ENCODE data around the gene TAMALIN.

DNA sequence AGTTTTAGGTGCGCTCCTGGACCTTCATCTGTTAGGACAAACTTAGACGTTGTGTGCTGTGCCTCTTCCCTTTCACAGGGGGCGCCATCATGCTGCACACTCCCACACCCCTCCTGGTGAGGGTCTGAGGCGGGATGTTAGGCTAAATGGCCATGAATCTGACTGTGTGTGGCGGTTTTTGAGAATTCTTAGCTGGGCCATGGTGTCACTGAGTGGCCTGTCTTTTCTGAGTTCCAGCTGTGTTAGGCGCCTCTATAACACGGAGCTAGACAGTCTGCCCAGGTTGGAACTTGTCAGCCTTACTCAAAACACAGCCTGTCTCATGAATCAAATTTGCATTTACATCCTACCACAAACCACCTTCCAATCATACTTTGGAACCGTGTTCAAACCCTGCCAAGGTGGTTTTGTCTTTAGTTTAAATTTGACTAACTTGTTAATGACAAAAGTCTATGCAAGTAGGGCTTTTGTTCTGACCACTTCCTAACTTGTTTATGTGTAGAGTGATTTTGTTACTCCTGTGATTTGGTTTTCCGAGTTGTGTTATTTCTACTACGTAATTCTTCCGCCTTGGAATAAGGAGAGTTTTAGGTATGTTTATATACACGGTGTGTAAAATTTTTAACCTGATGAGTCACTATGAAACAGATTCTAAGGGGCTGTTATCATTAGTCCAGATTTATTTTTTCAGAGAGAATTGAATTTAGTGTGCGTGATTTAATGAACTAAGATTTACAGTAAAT is 35.7 kb upstream of the TAMALIN start:
- TF ChIP-seq POLR2A (IDR thresholded peaks at IDR 0.05) (no peak), EP300 (IDR thresholded peaks at IDR 0.05) (no peak)
- TF ChIP-seq, protein P1, sequence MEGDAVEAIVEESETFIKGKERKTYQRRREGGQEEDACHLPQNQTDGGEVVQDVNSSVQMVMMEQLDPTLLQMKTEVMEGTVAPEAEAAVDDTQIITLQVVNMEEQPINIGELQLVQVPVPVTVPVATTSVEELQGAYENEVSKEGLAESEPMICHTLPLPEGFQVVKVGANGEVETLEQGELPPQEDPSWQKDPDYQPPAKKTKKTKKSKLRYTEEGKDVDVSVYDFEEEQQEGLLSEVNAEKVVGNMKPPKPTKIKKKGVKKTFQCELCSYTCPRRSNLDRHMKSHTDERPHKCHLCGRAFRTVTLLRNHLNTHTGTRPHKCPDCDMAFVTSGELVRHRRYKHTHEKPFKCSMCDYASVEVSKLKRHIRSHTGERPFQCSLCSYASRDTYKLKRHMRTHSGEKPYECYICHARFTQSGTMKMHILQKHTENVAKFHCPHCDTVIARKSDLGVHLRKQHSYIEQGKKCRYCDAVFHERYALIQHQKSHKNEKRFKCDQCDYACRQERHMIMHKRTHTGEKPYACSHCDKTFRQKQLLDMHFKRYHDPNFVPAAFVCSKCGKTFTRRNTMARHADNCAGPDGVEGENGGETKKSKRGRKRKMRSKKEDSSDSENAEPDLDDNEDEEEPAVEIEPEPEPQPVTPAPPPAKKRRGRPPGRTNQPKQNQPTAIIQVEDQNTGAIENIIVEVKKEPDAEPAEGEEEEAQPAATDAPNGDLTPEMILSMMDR (IDR thresholded peaks at IDR 0.05) = no peak

Measured in ovary (tissue), 3 donors.